WERI-Rb-1 (cell line): ENCODE measurements around the gene FOXI1.
"Not testable (repeated sequence)": the region's sequence is repeated elsewhere in the genome, so short reads cannot be mapped to it uniquely, and the experiment has no call there.

Source experiments
- DNase-seq: peaks from one replicate; pipeline ENCODE4 v3.0.0-alpha.2; 2020
- H3K27ac ChIP-seq: fragments of 250-450 bp; sonication (Bioruptor Pico); 2 replicates; pipeline ENCODE4 v1.5.1; 2020; ENCODE audit warnings: mild to moderate bottlenecking, moderate library complexity
- H3K27me3 ChIP-seq: fragments of 250-450 bp; sonication (Bioruptor Pico); 2 replicates; pipeline ENCODE4 v1.5.1; 2021; ENCODE audit warnings: mild to moderate bottlenecking, low read depth, moderate library complexity; ENCODE audit not compliant: insufficient read depth, severe bottlenecking
- H3K36me3 ChIP-seq: fragments of 250-450 bp; sonication (Bioruptor Pico); 2 replicates; pipeline ENCODE4 v1.5.1; 2020; ENCODE audit warnings: mild to moderate bottlenecking, moderate library complexity
- H3K4me3 ChIP-seq: 2 replicates; pipeline ENCODE4 v1.5.1; 2011; ENCODE audit warnings: low read depth, mild to moderate bottlenecking, control low read depth, low read length
- H3K9me3 ChIP-seq: fragments of 250-450 bp; sonication (Bioruptor Pico); 2 replicates; pipeline ENCODE4 v1.5.1; 2021; ENCODE audit warnings: mild to moderate bottlenecking, moderate library complexity; ENCODE audit not compliant: severe bottlenecking
- CTCF ChIP-seq: IDR thresholded peaks from 2 replicates; pipeline ENCODE4 v1.5.1; 2011; ENCODE audit warnings: low read depth, mild to moderate bottlenecking, control low read depth, inconsistent platforms, low read length

The FOXI1 gene

GRCh38 chr5:170138273-170138672 is 32.6 kb downstream of the FOXI1 start:
- H3K4me3 ChIP-seq = no peak overlapping the region
- H3K9me3 ChIP-seq = no peaks in the 10 kb centered on the region
- H3K36me3 ChIP-seq = no peaks in the 10 kb centered on the region
- H3K27ac ChIP-seq = no peak overlapping the region
- TF ChIP-seq CTCF = no peak
- peaks cover 29% of the 10 kb centered on the region for H3K27me3 ChIP-seq
- no peak for DNase-seq

GRCh38 chr5:170139786-170140335 is 34.2 kb downstream of the FOXI1 start:
- Histone ChIP-seq H3K4me3 (no peak overlapping the region), H3K27ac (no peak overlapping the region), H3K36me3 (no peaks in the 10 kb centered on the region), H3K27me3 (peaks cover 25% of the 10 kb centered on the region), H3K9me3 (no peaks in the 10 kb centered on the region)
- DNase-seq = no peak
- TF ChIP-seq CTCF = no peak

GRCh38 chr5:170141196-170141595 is 35.5 kb downstream of the FOXI1 start:
- H3K4me3 ChIP-seq, DNase-seq, H3K36me3 ChIP-seq, H3K27ac ChIP-seq, H3K9me3 ChIP-seq: not testable (repeated sequence)
- H3K27me3 ChIP-seq = peaks cover 36% of the 10 kb centered on the region

GRCh38 chr5:170141636-170142035 is 35.9 kb downstream of the FOXI1 start:
- H3K27ac ChIP-seq = no peak overlapping the region
- DNase-seq = no peak
- H3K27me3 ChIP-seq = peaks cover 36% of the 10 kb centered on the region
- TF ChIP-seq CTCF = no peak
- H3K4me3 ChIP-seq = no peak overlapping the region
- H3K36me3 ChIP-seq = no peaks in the 10 kb centered on the region
- H3K9me3 ChIP-seq = no peaks in the 10 kb centered on the region

- no peak for TF ChIP-seq CTCF
- Histone ChIP-seq H3K4me3 (no peak overlapping the region), H3K27ac (no peak overlapping the region), H3K27me3 (peaks cover 36% of the 10 kb centered on the region), H3K9me3 (no peaks in the 10 kb centered on the region), H3K36me3 (no peaks in the 10 kb centered on the region)
- no peak for DNase-seq
Measured at GRCh38 chr5:170142196-170142595, 36.5 kb downstream of the FOXI1 start.

GRCh38 chr5:170143091-170143490 is 37.4 kb downstream of the FOXI1 start:
- Histone ChIP-seq H3K27me3 (peaks cover 43% of the 10 kb centered on the region), H3K9me3 (no peaks in the 10 kb centered on the region), H3K27ac (no peak overlapping the region), H3K4me3 (no peak overlapping the region), H3K36me3 (no peaks in the 10 kb centered on the region)
- no peak for TF ChIP-seq CTCF
- no peak for DNase-seq
